ENCODE results near the gene CPNE9.

Gene CPNE9

GRCh38 chr3:9669720-9670432 is 33.8 kb upstream of the CPNE9 start:
- no peak for DNase-seq (ENCODE audit: low read depth)
- H3K4me3 ChIP-seq (ENCODE audit: control insufficient read depth, low read depth, low read length) = no peak overlapping the region
- no peak for TF ChIP-seq CTCF (IDR thresholded peaks at IDR 0.05; ENCODE audit: control insufficient read depth, insufficient read depth, low read depth, low read length, missing control alignments)

- DNase-seq (ENCODE audit: low read depth) = no peak
- no peak for TF ChIP-seq CTCF (IDR thresholded peaks at IDR 0.05; ENCODE audit: control insufficient read depth, insufficient read depth, low read depth, low read length, missing control alignments)
- no peak overlapping the region for H3K4me3 ChIP-seq (ENCODE audit: control insufficient read depth, low read depth, low read length)
Measured at GRCh38 chr3:9673082-9673481, 30.6 kb upstream of the CPNE9 start.

GRCh38 chr3:9673752-9674151 is 29.9 kb upstream of the CPNE9 start:
- DNase-seq (ENCODE audit: low read depth) = no peak
- H3K4me3 ChIP-seq (ENCODE audit: control insufficient read depth, low read depth, low read length) = no peak overlapping the region
- TF ChIP-seq CTCF (IDR thresholded peaks at IDR 0.05; ENCODE audit: control insufficient read depth, insufficient read depth, low read depth, low read length, missing control alignments) = no peak

DNA sequence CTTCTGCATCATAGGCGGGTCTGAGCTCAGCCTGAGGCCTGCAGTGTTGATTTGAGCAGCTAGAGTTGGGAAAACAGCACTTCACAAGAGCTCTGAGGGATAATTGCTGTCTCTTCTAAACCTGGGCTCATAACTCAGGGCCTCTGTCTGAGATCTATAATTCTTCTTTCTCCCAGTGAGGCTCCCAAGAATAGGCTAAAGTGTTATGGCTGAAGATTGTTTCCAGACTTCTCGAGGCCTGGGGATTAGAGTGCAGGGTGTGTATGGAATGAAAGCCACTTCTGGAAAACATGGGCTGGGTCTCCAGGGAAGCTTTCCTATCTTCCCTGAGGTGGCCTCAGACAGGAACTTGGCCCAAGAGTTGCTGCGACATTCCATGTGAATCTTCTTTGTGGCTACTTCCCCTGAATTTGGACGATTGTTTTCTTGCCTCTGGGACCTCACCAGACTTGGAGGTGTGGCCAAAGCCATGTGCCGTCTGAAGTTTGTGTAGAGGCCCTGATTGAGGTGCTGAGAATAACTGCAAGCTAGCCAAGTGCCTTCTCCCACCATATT is 27.8 kb upstream of the CPNE9 start:
- no peak for TF ChIP-seq CTCF (IDR thresholded peaks at IDR 0.05; ENCODE audit: control insufficient read depth, insufficient read depth, low read depth, low read length, missing control alignments)
- no peak overlapping the region for H3K4me3 ChIP-seq (ENCODE audit: control insufficient read depth, low read depth, low read length)
- DNase-seq (ENCODE audit: low read depth) = no peak

DNA sequence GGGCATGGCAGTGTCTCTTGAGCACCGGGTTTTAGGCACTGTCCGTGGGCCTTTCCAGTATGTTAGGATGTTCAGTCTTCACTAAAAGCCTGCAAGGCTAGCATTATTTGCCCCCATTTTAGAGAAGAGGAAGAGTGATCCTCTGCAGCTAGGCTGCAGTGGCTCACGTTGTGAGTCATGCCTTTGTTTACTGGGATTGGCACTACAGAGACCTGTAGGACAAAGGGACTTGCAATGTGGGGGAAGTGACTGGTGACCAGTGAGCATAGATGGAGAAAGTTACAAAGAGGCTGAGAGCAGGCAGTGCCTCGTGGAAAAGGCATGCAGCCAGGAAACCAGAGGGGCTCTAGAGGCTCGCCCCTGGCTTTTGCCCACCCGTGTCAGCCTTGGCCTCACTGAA is 26.8 kb upstream of the CPNE9 start:
- H3K4me3 ChIP-seq (ENCODE audit: control insufficient read depth, low read depth, low read length) = no peak overlapping the region
- DNase-seq (ENCODE audit: low read depth) = no peak
- no peak for TF ChIP-seq CTCF (IDR thresholded peaks at IDR 0.05; ENCODE audit: control insufficient read depth, insufficient read depth, low read depth, low read length, missing control alignments)

- H3K4me3 ChIP-seq (ENCODE audit: control insufficient read depth, low read depth, low read length) = no peak overlapping the region
- DNase-seq (ENCODE audit: low read depth) = no peak
- TF ChIP-seq CTCF (IDR thresholded peaks at IDR 0.05; ENCODE audit: control insufficient read depth, insufficient read depth, low read depth, low read length, missing control alignments) = no peak
Measured at GRCh38 chr3:9678493-9678892, 25.1 kb upstream of the CPNE9 start.

Data from AG09309 (cell line).